Gastroesophageal sphincter (tissue), 4 donors: ENCODE results near the gene MRPS5. TPM values are rescaled to one million over a fixed set of nuclear protein-coding genes. Genes with fewer than 3 reads are reported as not detected.

Experiments
- ATAC-seq: fragments of 150-250 bp; one replicate; pipeline ENCODE4 v1.9.1; 2016; ENCODE audit warnings: mild to moderate bottlenecking, moderate library complexity
- H3K27ac ChIP-seq, 4 donors: fragments of 200-600 bp; sonication (generic) in 3 of 4; 1 replicate in 3 of 4; 2 replicates in 1 of 4; pipeline ENCODE4 v1.5.1; 2016 to 2019
- H3K27me3 ChIP-seq: fragments of 200-600 bp; sonication (generic); one replicate; pipeline ENCODE4 v1.5.1; 2019
- H3K36me3 ChIP-seq, 2 donors: fragments of 200-600 bp; sonication (generic); one replicate each; pipeline ENCODE4 v1.5.1; 2019; ENCODE audit warnings: control low read depth in 1 of 2
- H3K4me1 ChIP-seq, 3 donors: fragments of 200-600 bp; sonication (generic); 1 replicate in 2 of 3; 2 replicates in 1 of 3; pipeline ENCODE4 v1.5.1; 2016 to 2019; ENCODE audit warnings: control low read depth in 2 of 3
- H3K4me3 ChIP-seq, 2 donors: fragments of 200-600 bp; sonication (generic); one replicate each; pipeline ENCODE4 v1.5.1; 2019; ENCODE audit warnings: mild to moderate bottlenecking in 1 of 2, moderate library complexity in 1 of 2
- H3K9me3 ChIP-seq, 3 donors: fragments of 200-600 bp; sonication (generic); one replicate each; pipeline ENCODE4 v1.5.1; 2017 to 2019; ENCODE audit warnings: control low read depth in 2 of 3
- CTCF ChIP-seq, 4 experiments: fragments of 200-600 bp in 2 of 4; fragments of 450-650 bp in 2 of 4; sonication (generic) in 1 of 4; IDR thresholded peaks; one replicate each; pipeline ENCODE4 v1.5.1; 2017 to 2019; ENCODE audit warnings: antibody characterized with exemption in 4 of 4, mild to moderate bottlenecking in 2 of 4, moderate library complexity in 2 of 4
- EP300 ChIP-seq: sonication (generic); formaldehyde crosslinking; IDR thresholded peaks from one replicate; pipeline ENCODE4 v1.6.1; 2017; ENCODE audit warnings: antibody characterized with exemption, mild to moderate bottlenecking
- POLR2A ChIP-seq, 2 donors: fragments of 450-650 bp; IDR thresholded peaks; one replicate each; pipeline ENCODE4 v1.6.1; 2017; ENCODE audit warnings: antibody characterized with exemption in 2 of 2, mild to moderate bottlenecking in 2 of 2, moderate library complexity in 1 of 2
- POLR2AphosphoS5 ChIP-seq: sonication (generic); formaldehyde crosslinking; IDR thresholded peaks from one replicate; pipeline ENCODE4 v1.6.1; 2017; ENCODE audit warnings: antibody characterized with exemption
- WGBS, 2 donors: methylation state at CpG; one replicate each; pipeline ENCODE4 v1.1.5; 2018; ENCODE audit warnings: low coverage in 1 of 2; 5-methylcytosine and 5-hydroxymethylcytosine counted together
- total RNA-seq, 4 donors: library from RNA; depleted of rRNA; stranded (reverse); fragments of >200 nt; gene quantifications; one replicate each; pipeline ENCODE4 v1.1.0, GENCODE V29; 2016

Gene MRPS5
- total RNA-seq, 4 donors from 2014 or later = 33.0 to 46.3 (median 41.3) TPM

- peaks cover 0 to under 1% (median 0%) of the 10 kb centered on the region in 3 donors for H3K4me1 ChIP-seq
- peaks cover 0 to 30% of the 10 kb centered on the region in 2 donors for H3K36me3 ChIP-seq
- ATAC-seq = no peak
- H3K9me3 ChIP-seq = no peaks in the 10 kb centered on the region
- WGBS, 2 donors = 67 to 85% methylated on average over 2 of the region's 2 CpGs
- peaks cover 15% of the 10 kb centered on the region for H3K27me3 ChIP-seq
- no peak overlapping the region for H3K4me3 ChIP-seq
- no peak for TF ChIP-seq CTCF (IDR thresholded peaks at IDR 0.05)
- TF ChIP-seq EP300 = no peak
- no peak for TF ChIP-seq POLR2A (IDR thresholded peaks at IDR 0.05)
- TF ChIP-seq POLR2AphosphoS5 = no peak
- H3K27ac ChIP-seq = no peak overlapping the region
Measured at GRCh38 chr2:95082477-95082876, 39.1 kb downstream of the MRPS5 start.

GRCh38 chr2:95079199-95079683 is 42.4 kb downstream of the MRPS5 start:
- no peak overlapping the region for H3K27ac ChIP-seq
- no peak for TF ChIP-seq POLR2A (IDR thresholded peaks at IDR 0.05)
- no peak for TF ChIP-seq CTCF (IDR thresholded peaks at IDR 0.05)
- TF ChIP-seq POLR2AphosphoS5 = no peak
- no peak for TF ChIP-seq EP300
- no peak for ATAC-seq
- H3K27me3 ChIP-seq = peaks cover 47% of the 10 kb centered on the region
- 30 to 40% methylated on average over 1 to 7 of the region's 7 CpGs for WGBS, 2 donors
- H3K9me3 ChIP-seq = no peaks in the 10 kb centered on the region
- H3K4me3 ChIP-seq = no peak overlapping the region
- H3K36me3 ChIP-seq = no peaks in the 10 kb centered on the region
- peaks cover 0 to 13% (median 6%) of the 10 kb centered on the region in 3 donors for H3K4me1 ChIP-seq

- WGBS, 2 donors = 64% methylated on average over 10 of the region's 10 CpGs; no CpG with 5 or more reads in 1 of the 2 donors
Measured at GRCh38 chr2:95077861-95078603, 43.6 kb downstream of the MRPS5 start.

GRCh38 chr2:95077530-95077825 is 44.1 kb downstream of the MRPS5 start:
- Histone ChIP-seq H3K9me3 (no peaks in the 10 kb centered on the region), H3K4me1 (peaks cover 0 to 13% (median 6%) of the 10 kb centered on the region in 3 donors), H3K4me3 (no peak overlapping the region), H3K36me3 (no peaks in the 10 kb centered on the region), H3K27ac (no peak overlapping the region), H3K27me3 (peaks cover 65% of the 10 kb centered on the region)
- TF ChIP-seq POLR2A (IDR thresholded peaks at IDR 0.05) (no peak), POLR2AphosphoS5 (no peak), CTCF (IDR thresholded peaks at IDR 0.05) (no peak), EP300 (no peak)
- ATAC-seq = no peak
- WGBS, 2 donors = 18 to 28% methylated on average over 2 to 3 of the region's 3 CpGs

More at GRCh38 chr2:95077861-95078603, 43.6 kb downstream of the MRPS5 start:
- Histone ChIP-seq H3K9me3 (no peaks in the 10 kb centered on the region), H3K36me3 (no peaks in the 10 kb centered on the region), H3K27ac (no peak overlapping the region), H3K4me3 (no peak overlapping the region), H3K27me3 (peaks cover 59% of the 10 kb centered on the region), H3K4me1 (peaks cover 0 to 13% (median 6%) of the 10 kb centered on the region in 3 donors)
- TF ChIP-seq POLR2AphosphoS5 (no peak), CTCF (IDR thresholded peaks at IDR 0.05) (no peak), POLR2A (IDR thresholded peaks at IDR 0.05) (no peak), EP300 (no peak)
- no peak for ATAC-seq
